Breast epithelium (tissue), 3 donors: ENCODE measurements around the gene VIT.

Experiments used
- CTCF ChIP-seq, 3 donors: fragments of 450-650 bp; IDR thresholded peaks; one replicate each; pipeline ENCODE4 v1.5.1; 2016 to 2017; ENCODE audit warnings: antibody characterized with exemption in 3 of 3, mild to moderate bottlenecking in 3 of 3, moderate library complexity in 3 of 3
- POLR2A ChIP-seq: fragments of 450-650 bp; IDR thresholded peaks from one replicate; pipeline ENCODE4 v1.6.1; 2016; ENCODE audit warnings: antibody characterized with exemption, mild to moderate bottlenecking, moderate library complexity
- POLR2AphosphoS5 ChIP-seq, 3 donors: sonication (generic); formaldehyde crosslinking; IDR thresholded peaks; one replicate each; pipeline ENCODE4 v1.6.1; 2017; ENCODE audit warnings: antibody characterized with exemption in 3 of 3

GRCh38 chr2:36789181-36789804, 92.8 kb downstream of the VIT start:
- no peak for TF ChIP-seq POLR2A
- TF ChIP-seq CTCF (IDR thresholded peaks at IDR 0.05), result no peak
- TF ChIP-seq POLR2AphosphoS5 (IDR thresholded peaks at IDR 0.05), result no peak
